ENCODE measurements around the gene ANKAR. TPM values are rescaled to one million over a fixed set of nuclear protein-coding genes. Genes with fewer than 3 reads are reported as not detected.
"Not testable (repeated sequence)": the region's sequence is repeated elsewhere in the genome, so short reads cannot be mapped to it uniquely, and the experiment has no call there.

The ANKAR gene
- total RNA-seq, 5 donors from 2014 or later (not counting 1 experiment from before 2014, with no cell fraction given): 12.5 to 14.9 (median 12.9) TPM

DNA sequence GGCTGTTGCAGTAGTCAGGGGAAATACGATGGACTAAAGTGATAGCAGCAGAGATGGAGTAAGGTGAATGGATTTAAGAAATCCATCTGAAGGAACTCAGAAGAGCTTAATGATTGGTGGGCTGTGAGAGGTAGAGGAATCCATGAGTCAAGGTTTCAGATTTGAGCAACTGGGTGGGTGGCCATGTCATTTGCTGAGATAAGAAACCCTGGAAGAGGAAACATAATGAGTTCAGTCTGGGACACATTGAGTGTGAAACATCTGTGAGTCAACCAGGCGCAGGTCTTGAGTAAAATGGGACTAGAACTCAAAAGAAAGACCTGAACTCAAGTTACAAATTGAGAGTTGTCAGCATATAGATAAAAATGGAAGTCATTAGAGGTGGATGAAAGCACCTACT is 32.9 kb upstream of the ANKAR start:
- H3K4me1 Mint-ChIP-seq: peaks cover 0 to 1% (median 0%) of the 10 kb centered on the region in 3 donors
- H3K27ac Mint-ChIP-seq: no peak overlapping the region
- Histone ChIP-seq H3K4me1 (ENCODE audit: control insufficient read depth in 1 of 2, extremely low read depth in 1 of 2, insufficient read depth in 2 of 2, low read length in 2 of 2) (no peaks in the 10 kb centered on the region), H3K4me3 (ENCODE audit: control insufficient read depth in 1 of 2, extremely low read depth in 1 of 2, low read length in 1 of 2) (no peak overlapping the region), H3K27ac (ENCODE audit: low read length) (no peak overlapping the region), H3K36me3 (ENCODE audit: control insufficient read depth in 2 of 2, extremely low read depth in 1 of 2, insufficient read depth in 1 of 2, low read length in 1 of 2) (no peaks in the 10 kb centered on the region), H3K27me3 (replicated peaks in 1 of 2; ENCODE audit: control insufficient read depth in 2 of 2, extremely low read depth in 1 of 2, insufficient read depth in 2 of 2, low read length in 1 of 2) (no peaks in the 10 kb centered on the region), H3K9me3 (no peaks in the 10 kb centered on the region)
- ATAC-seq (replicated peaks in 1 of 4) (no peak), DNase-seq (no peak)
- WGBS (ENCODE audit: insufficient coverage): 78% methylated on average over 2 of the region's 2 CpGs
- no peak overlapping the region for H3K4me3 Mint-ChIP-seq
- ChIA-PET POLR2A (interaction anchor here (0.6 kb wide), 2 partner anchors 16 to 978 kb away, joined by 3 to 6 read pairs; no protein-coding TSS in a partner anchor), CTCF (no interaction called here)
- no peaks in the 10 kb centered on the region for H3K36me3 Mint-ChIP-seq
- no peaks in the 10 kb centered on the region for H3K9me3 Mint-ChIP-seq
- H3K27me3 Mint-ChIP-seq: no peaks in the 10 kb centered on the region

DNA sequence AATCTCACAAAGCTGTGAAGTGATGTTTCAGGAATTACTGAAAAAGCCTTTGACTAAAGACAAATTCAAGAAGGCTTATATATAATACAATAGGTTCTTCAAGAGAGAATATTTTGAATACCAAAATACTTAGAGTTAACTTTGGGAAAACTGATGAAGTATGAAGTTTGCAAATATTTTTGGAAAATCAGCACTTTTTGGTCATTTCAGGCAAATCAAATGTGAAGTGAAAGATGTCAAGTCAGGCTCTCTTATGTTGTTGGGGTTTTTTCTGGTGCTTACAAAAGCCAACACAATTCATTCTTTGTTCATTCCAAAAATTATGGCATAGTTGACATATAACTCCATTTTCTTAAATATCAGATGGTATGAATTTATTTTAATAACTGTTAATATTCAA is 27.9 kb upstream of the ANKAR start:
- CTCF ChIA-PET: no interaction called here
- DNase-seq (no peak), ATAC-seq (replicated peaks in 1 of 4) (no peak)
- H3K4me3 ChIP-seq (ENCODE audit: control insufficient read depth in 1 of 2, extremely low read depth in 1 of 2, low read length in 1 of 2): no peak overlapping the region
- Mint-ChIP-seq H3K36me3 (no peaks in the 10 kb centered on the region), H3K4me1 (no peaks in the 10 kb centered on the region), H3K4me3 (no peak overlapping the region), H3K27ac (no peak overlapping the region), H3K27me3 (no peaks in the 10 kb centered on the region), H3K9me3 (peaks cover 0 to 4% (median 0%) of the 10 kb centered on the region in 3 donors)
- POLR2A ChIA-PET: no interaction called here
- H3K27me3 ChIP-seq (replicated peaks in 1 of 2; ENCODE audit: control insufficient read depth in 2 of 2, extremely low read depth in 1 of 2, insufficient read depth in 2 of 2, low read length in 1 of 2): no peaks in the 10 kb centered on the region
- no peaks in the 10 kb centered on the region for H3K9me3 ChIP-seq
- H3K36me3 ChIP-seq (ENCODE audit: control insufficient read depth in 2 of 2, extremely low read depth in 1 of 2, insufficient read depth in 1 of 2, low read length in 1 of 2): no peaks in the 10 kb centered on the region
- no peaks in the 10 kb centered on the region for H3K4me1 ChIP-seq (ENCODE audit: control insufficient read depth in 1 of 2, extremely low read depth in 1 of 2, insufficient read depth in 2 of 2, low read length in 2 of 2)
- H3K27ac ChIP-seq (ENCODE audit: low read length): no peak overlapping the region

DNA sequence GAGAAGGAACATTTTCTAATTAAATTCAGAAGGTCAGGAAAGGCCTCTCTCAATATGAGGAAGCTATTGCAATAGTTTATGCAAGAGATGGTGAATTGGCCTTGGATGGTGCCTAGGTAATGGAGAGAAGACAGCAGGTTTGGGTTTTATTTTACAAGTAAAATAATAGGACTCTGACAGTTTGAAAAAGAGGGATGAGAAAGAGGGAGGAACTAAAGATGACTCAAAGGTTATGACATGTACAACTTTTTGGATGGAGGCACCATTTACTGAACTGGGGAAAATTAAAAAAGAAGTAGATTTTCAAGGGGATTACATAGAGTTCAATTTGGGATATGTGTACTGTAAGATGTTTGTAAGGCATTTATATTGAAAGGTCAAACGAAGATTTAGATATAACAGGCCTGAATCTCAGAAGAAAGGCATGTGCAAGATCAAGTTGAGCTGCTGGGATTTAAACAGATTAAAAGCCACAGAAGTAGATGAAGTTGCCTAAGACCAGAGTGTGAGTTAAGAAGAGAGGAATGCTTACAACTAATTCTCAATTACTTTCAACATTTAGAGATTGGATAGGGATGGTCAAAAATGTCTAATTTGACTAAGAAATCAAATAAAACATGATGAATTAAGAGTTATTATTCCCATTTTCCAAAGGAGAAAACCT is 25.5 kb upstream of the ANKAR start:
- ATAC-seq (replicated peaks in 1 of 4): no peak

DNA sequence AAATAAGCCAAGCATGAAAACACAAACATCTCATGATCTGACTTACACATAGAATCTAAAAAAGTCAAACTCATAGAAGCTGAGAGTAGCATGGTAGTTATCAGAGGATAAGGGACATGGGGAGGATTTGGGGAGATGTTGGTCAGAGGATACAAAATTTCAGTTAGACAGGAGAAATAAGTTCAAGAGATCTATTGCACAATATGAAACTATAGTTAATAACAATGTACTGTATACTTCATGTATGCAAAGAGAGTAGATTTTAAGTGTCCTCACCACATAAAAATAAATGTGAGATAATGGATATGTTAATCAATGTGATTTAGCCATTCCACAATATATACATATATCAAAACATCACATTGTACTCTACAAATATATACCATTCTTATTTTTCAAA is 23.2 kb upstream of the ANKAR start:
- CTCF ChIA-PET: interaction anchor here (0.8 to 1.3 kb wide), 3 partner anchors 10 to 87 kb away, joined by 3 to 5 read pairs (median 3); partner anchors contain the start of gene ASNSD1 (in 1 of the 2)
- H3K27me3 Mint-ChIP-seq: no peaks in the 10 kb centered on the region

More for the DNA sequence above, 25.5 kb upstream of the ANKAR start:
- Histone ChIP-seq H3K4me3 (ENCODE audit: control insufficient read depth in 1 of 2, extremely low read depth in 1 of 2, low read length in 1 of 2) (no peak overlapping the region), H3K36me3 (ENCODE audit: control insufficient read depth in 2 of 2, extremely low read depth in 1 of 2, insufficient read depth in 1 of 2, low read length in 1 of 2) (no peaks in the 10 kb centered on the region), H3K9me3 (no peaks in the 10 kb centered on the region), H3K27ac (ENCODE audit: low read length) (no peak overlapping the region), H3K27me3 (replicated peaks in 1 of 2; ENCODE audit: control insufficient read depth in 2 of 2, extremely low read depth in 1 of 2, insufficient read depth in 2 of 2, low read length in 1 of 2) (no peaks in the 10 kb centered on the region), H3K4me1 (ENCODE audit: control insufficient read depth in 1 of 2, extremely low read depth in 1 of 2, insufficient read depth in 2 of 2, low read length in 2 of 2) (no peaks in the 10 kb centered on the region)
- no peak overlapping the region for H3K27ac Mint-ChIP-seq
- no peaks in the 10 kb centered on the region for H3K4me1 Mint-ChIP-seq
- POLR2A ChIA-PET: no interaction called here
- H3K4me3 Mint-ChIP-seq: no peak overlapping the region
- peaks cover 2 to 14% (median 5%) of the 10 kb centered on the region in 3 donors for H3K9me3 Mint-ChIP-seq
- 85% methylated on average over 1 of the region's 1 CpG for WGBS (ENCODE audit: insufficient coverage)
- no peaks in the 10 kb centered on the region for H3K27me3 Mint-ChIP-seq
- DNase-seq: no peak
- CTCF ChIA-PET: no interaction called here
- peaks cover 7% of the 10 kb centered on the region for H3K36me3 Mint-ChIP-seq

DNA sequence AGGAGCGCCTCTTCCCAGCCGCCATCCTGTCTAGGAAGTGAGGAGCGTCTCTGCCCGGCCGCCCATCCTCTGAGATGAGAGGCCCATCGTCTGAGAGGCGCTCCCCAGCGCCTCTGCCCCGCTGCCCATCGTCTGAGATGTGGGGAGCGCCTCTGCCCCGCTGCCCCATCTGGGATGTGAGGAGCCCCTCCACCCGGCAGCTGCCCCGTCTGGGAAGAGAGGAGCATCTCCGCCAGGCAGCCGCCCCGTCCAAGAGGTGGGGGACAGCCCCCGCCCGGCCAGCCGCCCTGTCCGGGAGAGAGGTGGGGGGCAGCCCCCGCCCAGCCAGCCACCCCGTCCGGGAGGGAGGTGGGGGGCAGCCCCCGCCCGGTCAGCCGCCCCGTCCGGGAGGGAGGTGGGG is 21.0 kb upstream of the ANKAR start:
- H3K36me3 Mint-ChIP-seq; H3K27me3 Mint-ChIP-seq; H3K27ac ChIP-seq (ENCODE audit: low read length); H3K36me3 ChIP-seq (ENCODE audit: control insufficient read depth in 2 of 2, extremely low read depth in 1 of 2, insufficient read depth in 1 of 2, low read length in 1 of 2); H3K9me3 ChIP-seq; DNase-seq; H3K27me3 ChIP-seq (replicated peaks in 1 of 2; ENCODE audit: control insufficient read depth in 2 of 2, extremely low read depth in 1 of 2, insufficient read depth in 2 of 2, low read length in 1 of 2); ATAC-seq (replicated peaks in 1 of 4); POLR2A ChIA-PET; H3K4me3 ChIP-seq (ENCODE audit: control insufficient read depth in 1 of 2, extremely low read depth in 1 of 2, low read length in 1 of 2); H3K4me3 Mint-ChIP-seq; H3K27ac Mint-ChIP-seq; CTCF ChIA-PET: not testable (repeated sequence)
- H3K4me1 ChIP-seq (ENCODE audit: control insufficient read depth in 1 of 2, extremely low read depth in 1 of 2, insufficient read depth in 2 of 2, low read length in 2 of 2): peaks cover 12 to 17% of the 10 kb centered on the region in 2 experiments
- 93% methylated on average over 18 of the region's 29 CpGs for WGBS (ENCODE audit: insufficient coverage)
- Mint-ChIP-seq H3K4me1 (peaks cover 21 to 41% (median 32%) of the 10 kb centered on the region in 3 donors), H3K9me3 (peaks cover 2 to 14% (median 5%) of the 10 kb centered on the region in 3 donors)

More for the DNA sequence above, 23.2 kb upstream of the ANKAR start:
- Histone ChIP-seq H3K9me3 (no peaks in the 10 kb centered on the region), H3K36me3 (ENCODE audit: control insufficient read depth in 2 of 2, extremely low read depth in 1 of 2, insufficient read depth in 1 of 2, low read length in 1 of 2) (no peaks in the 10 kb centered on the region), H3K27me3 (replicated peaks in 1 of 2; ENCODE audit: control insufficient read depth in 2 of 2, extremely low read depth in 1 of 2, insufficient read depth in 2 of 2, low read length in 1 of 2) (no peaks in the 10 kb centered on the region), H3K4me3 (ENCODE audit: control insufficient read depth in 1 of 2, extremely low read depth in 1 of 2, low read length in 1 of 2) (no peak overlapping the region), H3K4me1 (ENCODE audit: control insufficient read depth in 1 of 2, extremely low read depth in 1 of 2, insufficient read depth in 2 of 2, low read length in 2 of 2) (peaks cover 0 to 4% of the 10 kb centered on the region in 2 experiments), H3K27ac (ENCODE audit: low read length) (no peak overlapping the region)
- H3K4me3 Mint-ChIP-seq: no peak overlapping the region
- no peak overlapping the region for H3K27ac Mint-ChIP-seq
- peaks cover 7% of the 10 kb centered on the region for H3K36me3 Mint-ChIP-seq
- POLR2A ChIA-PET: interaction anchor here in 1 of 2 donors (0.6 kb wide), 1 partner anchor 175 kb away, joined by 3 read pairs; no protein-coding TSS in a partner anchor
- DNase-seq (no peak), ATAC-seq (replicated peaks in 1 of 4) (no peak)
- peaks cover 5 to 19% (median 12%) of the 10 kb centered on the region in 3 donors for H3K4me1 Mint-ChIP-seq
- peaks cover 2 to 14% (median 5%) of the 10 kb centered on the region in 3 donors for H3K9me3 Mint-ChIP-seq

DNA sequence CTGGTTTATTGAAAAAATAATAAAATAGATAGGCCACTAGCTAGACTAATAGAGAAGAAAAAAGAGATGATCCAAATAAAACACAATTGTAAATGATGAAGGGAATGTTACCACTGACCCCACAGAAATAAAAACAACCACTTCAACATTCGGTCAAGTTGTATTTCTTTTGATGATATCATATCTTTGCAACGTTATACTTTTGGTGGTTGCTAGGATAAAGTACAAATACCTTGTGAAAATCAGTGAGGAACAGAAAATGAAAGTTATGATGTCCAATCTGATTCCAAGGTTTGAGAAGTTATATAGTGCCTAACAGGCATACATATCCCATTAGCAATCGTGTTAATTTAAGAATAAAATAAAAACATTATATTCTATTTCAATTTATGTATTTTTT is 19.8 kb upstream of the ANKAR start:
- peak overlapping the region; percentile 66 to 86 for H3K27ac Mint-ChIP-seq
- no peak overlapping the region for H3K4me3 Mint-ChIP-seq

More for the DNA sequence above, 19.8 kb upstream of the ANKAR start:
- H3K9me3 ChIP-seq: no peaks in the 10 kb centered on the region
- no peak overlapping the region for H3K4me3 ChIP-seq (ENCODE audit: control insufficient read depth in 1 of 2, extremely low read depth in 1 of 2, low read length in 1 of 2)
- ATAC-seq (replicated peaks in 1 of 4) (no peak), DNase-seq (no peak)
- ChIA-PET POLR2A (interaction anchor here (0.6 kb wide), 2 partner anchors 366 to 642 kb away, joined by 3 to 6 read pairs; no protein-coding TSS in a partner anchor), CTCF (interaction anchor here (0.6 to 0.7 kb wide), 4 partner anchors 95 to 185 kb away, joined by 3 to 4 read pairs (median 4); no protein-coding TSS in a partner anchor)
- H3K36me3 ChIP-seq (ENCODE audit: control insufficient read depth in 2 of 2, extremely low read depth in 1 of 2, insufficient read depth in 1 of 2, low read length in 1 of 2): no peaks in the 10 kb centered on the region
- no peaks in the 10 kb centered on the region for H3K27me3 ChIP-seq (replicated peaks in 1 of 2; ENCODE audit: control insufficient read depth in 2 of 2, extremely low read depth in 1 of 2, insufficient read depth in 2 of 2, low read length in 1 of 2)
- H3K27ac ChIP-seq (ENCODE audit: low read length): no peak overlapping the region
- Mint-ChIP-seq H3K9me3 (peaks cover 2 to 14% (median 5%) of the 10 kb centered on the region in 3 donors), H3K27me3 (no peaks in the 10 kb centered on the region), H3K36me3 (peaks cover 7% of the 10 kb centered on the region), H3K4me1 (peaks cover 32 to 53% (median 44%) of the 10 kb centered on the region in 3 donors)
- no CpG with 5 or more reads among the region's 3 CpGs for WGBS (ENCODE audit: insufficient coverage)
- H3K4me1 ChIP-seq (ENCODE audit: control insufficient read depth in 1 of 2, extremely low read depth in 1 of 2, insufficient read depth in 2 of 2, low read length in 2 of 2): peaks cover 21 to 23% of the 10 kb centered on the region in 2 experiments

All from T-cell (primary cell).